ENCODE results near the gene ANGPT4. TPM values are rescaled to one million over a fixed set of nuclear protein-coding genes. Genes with fewer than 3 reads are reported as not detected.
A peak's percentile ranks its signal among the peaks of the same experiment; 100 is the strongest.

ANGPT4 gene
- total RNA-seq, 1 experiment from 2014 or later, result not detected

- Histone ChIP-seq H4K20me1 (ENCODE audit: insufficient read depth) (no peaks in the 10 kb centered on the region), H3K36me3 (ENCODE audit: low read depth) (no peaks in the 10 kb centered on the region), H3K79me2 (ENCODE audit: low read depth) (no peaks in the 10 kb centered on the region), H3K9me3 (ENCODE audit: insufficient read depth, low read depth) (no peaks in the 10 kb centered on the region), H2AFZ (no peak overlapping the region), H3K4me2 (no peak overlapping the region), H3K27ac (no peak overlapping the region), H3K4me1 (replicated peaks; ENCODE audit: insufficient read depth) (no peaks in the 10 kb centered on the region), H3F3A (ENCODE audit: insufficient read depth, low read depth) (no peaks in the 10 kb centered on the region), H3K9me2 (ENCODE audit: insufficient read depth) (no peaks in the 10 kb centered on the region), H3K27me3 (ENCODE audit: insufficient read depth, low read depth) (peaks cover 12% of the 10 kb centered on the region; the same call in 1 of the 2 replicates), H3K4me3 (no peak overlapping the region)
- DNase-seq, result peak in 1 of 2 experiments; percentile 15
- POLR2A ChIA-PET (ENCODE audit: unreplicated experiment), result no interaction called here
- intact Hi-C loops (cut with micrococcal nuclease; ENCODE audit: unreplicated experiment), result no loop called here
- TF ChIP-seq EZH2 (IDR thresholded peaks at IDR 0.05; ENCODE audit: low read depth) (no peak), CTCF (conservative IDR thresholded peaks at IDR 0.05) (no peak)
- CTCF ChIA-PET, result interaction anchor here (0.6 kb wide), 2 partner anchors 85 to 134 kb away, joined by 5 to 7 read pairs; no protein-coding TSS in a partner anchor
- no TSS peak for BruUV-seq (replicated peaks)
Measured at GRCh38 chr20:952196-952795, 36.2 kb upstream of the ANGPT4 start.

GRCh38 chr20:951384-952169 lies 35.4 kb upstream of the ANGPT4 start:
- Histone ChIP-seq H3K36me3 (ENCODE audit: low read depth) (no peaks in the 10 kb centered on the region), H4K20me1 (ENCODE audit: insufficient read depth) (no peaks in the 10 kb centered on the region), H3K79me2 (ENCODE audit: low read depth) (no peaks in the 10 kb centered on the region), H3K27ac (no peak overlapping the region), H3K4me1 (replicated peaks; ENCODE audit: insufficient read depth) (no peaks in the 10 kb centered on the region), H3K27me3 (ENCODE audit: insufficient read depth, low read depth) (peaks cover 16% of the 10 kb centered on the region; the same call in 1 of the 2 replicates), H3K9me3 (ENCODE audit: insufficient read depth, low read depth) (no peaks in the 10 kb centered on the region), H3K4me2 (no peak overlapping the region), H3K4me3 (no peak overlapping the region), H3K9me2 (ENCODE audit: insufficient read depth) (no peaks in the 10 kb centered on the region), H2AFZ (no peak overlapping the region), H3F3A (ENCODE audit: insufficient read depth, low read depth) (no peaks in the 10 kb centered on the region)
- DNase-seq, result no peak
- intact Hi-C loops (cut with micrococcal nuclease; ENCODE audit: unreplicated experiment), result no loop called here
- no TSS peak for BruUV-seq (replicated peaks)
- ChIA-PET CTCF (no interaction called here), POLR2A (ENCODE audit: unreplicated experiment) (no interaction called here)
- no peak for TF ChIP-seq CTCF (conservative IDR thresholded peaks at IDR 0.05)
- no peak for TF ChIP-seq EZH2 (IDR thresholded peaks at IDR 0.05; ENCODE audit: low read depth)

- Histone ChIP-seq H3K79me2 (ENCODE audit: low read depth) (no peaks in the 10 kb centered on the region), H4K20me1 (ENCODE audit: insufficient read depth) (no peaks in the 10 kb centered on the region), H2AFZ (no peak overlapping the region), H3F3A (ENCODE audit: insufficient read depth, low read depth) (no peaks in the 10 kb centered on the region), H3K4me1 (replicated peaks; ENCODE audit: insufficient read depth) (no peaks in the 10 kb centered on the region), H3K9me2 (ENCODE audit: insufficient read depth) (no peaks in the 10 kb centered on the region), H3K4me2 (no peak overlapping the region), H3K27me3 (ENCODE audit: insufficient read depth, low read depth) (peaks cover 34% of the 10 kb centered on the region), H3K27ac (no peak overlapping the region), H3K4me3 (no peak overlapping the region), H3K9me3 (ENCODE audit: insufficient read depth, low read depth) (no peaks in the 10 kb centered on the region), H3K36me3 (ENCODE audit: low read depth) (no peaks in the 10 kb centered on the region)
- POLR2A ChIA-PET (ENCODE audit: unreplicated experiment), result no interaction called here
- CTCF ChIA-PET, result no interaction called here
- TF ChIP-seq EZH2 (IDR thresholded peaks at IDR 0.05; ENCODE audit: low read depth), result no peak
- TF ChIP-seq CTCF (conservative IDR thresholded peaks at IDR 0.05), result no peak
- intact Hi-C loops (cut with micrococcal nuclease; ENCODE audit: unreplicated experiment), result no loop called here
- DNase-seq, result no peak
- BruUV-seq (replicated peaks), result no TSS peak
Measured at GRCh38 chr20:949717-950116, 33.6 kb upstream of the ANGPT4 start.
